Measurements from ENCODE around the gene CORO2A. TPM values are rescaled to one million over a fixed set of nuclear protein-coding genes. Genes with fewer than 3 reads are reported as not detected.

Gene CORO2A
- total and polyA plus RNA-seq, 2 of the 13 experiments (the other 11 are each of a cell fraction or from before 2014, with no cell fraction given) = 14.4 to 15.3 TPM

DNA sequence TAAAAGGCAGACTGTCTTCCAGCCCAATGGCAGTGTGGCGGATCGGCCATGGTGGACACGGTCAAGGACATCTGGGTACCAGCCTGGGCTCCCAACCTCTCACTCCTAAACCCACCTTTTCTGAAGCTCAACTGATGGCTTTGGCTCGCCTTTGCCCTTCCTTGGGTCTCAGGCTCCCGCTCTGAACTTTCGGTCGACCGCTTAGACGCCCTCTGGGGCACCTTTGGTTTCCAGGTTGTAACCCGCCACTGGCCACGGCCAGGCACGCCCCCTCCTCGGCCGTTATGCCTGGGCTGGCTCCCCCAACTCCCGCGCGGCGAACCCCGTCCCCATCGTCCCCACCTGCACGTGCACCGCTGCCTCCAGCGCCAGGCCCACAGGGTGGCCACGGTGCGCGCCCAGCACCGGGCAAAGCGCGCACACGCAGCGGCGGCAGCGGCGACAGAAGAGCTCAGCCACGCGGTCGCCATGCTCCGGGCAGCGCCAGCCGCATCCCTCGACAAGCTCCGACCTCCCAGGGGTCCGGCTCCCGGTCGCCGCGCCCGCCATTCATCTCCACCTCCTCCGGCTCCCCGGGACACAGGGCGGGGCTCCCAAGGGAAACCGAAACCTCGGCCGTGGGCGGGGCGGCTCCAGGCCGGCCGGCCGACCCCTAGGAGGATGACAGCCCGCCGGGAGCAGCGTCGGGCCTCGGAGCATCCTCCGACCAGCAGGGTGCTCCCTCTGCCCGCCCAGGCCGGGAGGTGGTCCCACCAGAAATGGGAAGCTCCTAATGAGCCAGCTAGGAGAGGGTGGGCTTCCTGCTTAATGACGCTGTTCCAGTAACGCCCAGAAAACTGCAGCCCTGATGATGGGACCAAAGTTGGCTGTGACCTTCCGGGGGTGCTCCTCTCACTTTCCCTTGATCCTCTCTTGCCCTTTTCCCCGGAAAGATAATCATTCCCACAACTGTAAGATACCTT lies 73.5 kb downstream of the CORO2A start, which contains the start of gene TRIM14 (continued):
- no peak for TF ChIP-seq KLF11 (CRISPR knock-in tag; IDR thresholded peaks at IDR 0.05)
- TF ChIP-seq HNRNPL (IDR thresholded peaks at IDR 0.05; ENCODE audit: low read depth, low read length) = no peak; the same call in 1 of the 2 replicates
- no peak for TF ChIP-seq CREM (IDR thresholded peaks at IDR 0.05)
- no peak for TF ChIP-seq CREM (CRISPR knock-in tag; IDR thresholded peaks at IDR 0.05)
- TF ChIP-seq, protein P1, sequence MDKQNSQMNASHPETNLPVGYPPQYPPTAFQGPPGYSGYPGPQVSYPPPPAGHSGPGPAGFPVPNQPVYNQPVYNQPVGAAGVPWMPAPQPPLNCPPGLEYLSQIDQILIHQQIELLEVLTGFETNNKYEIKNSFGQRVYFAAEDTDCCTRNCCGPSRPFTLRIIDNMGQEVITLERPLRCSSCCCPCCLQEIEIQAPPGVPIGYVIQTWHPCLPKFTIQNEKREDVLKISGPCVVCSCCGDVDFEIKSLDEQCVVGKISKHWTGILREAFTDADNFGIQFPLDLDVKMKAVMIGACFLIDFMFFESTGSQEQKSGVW (CRISPR knock-in tag; IDR thresholded peaks at IDR 0.05; ENCODE audit: borderline replicate concordance) = no peak
- TF ChIP-seq, protein P2, sequence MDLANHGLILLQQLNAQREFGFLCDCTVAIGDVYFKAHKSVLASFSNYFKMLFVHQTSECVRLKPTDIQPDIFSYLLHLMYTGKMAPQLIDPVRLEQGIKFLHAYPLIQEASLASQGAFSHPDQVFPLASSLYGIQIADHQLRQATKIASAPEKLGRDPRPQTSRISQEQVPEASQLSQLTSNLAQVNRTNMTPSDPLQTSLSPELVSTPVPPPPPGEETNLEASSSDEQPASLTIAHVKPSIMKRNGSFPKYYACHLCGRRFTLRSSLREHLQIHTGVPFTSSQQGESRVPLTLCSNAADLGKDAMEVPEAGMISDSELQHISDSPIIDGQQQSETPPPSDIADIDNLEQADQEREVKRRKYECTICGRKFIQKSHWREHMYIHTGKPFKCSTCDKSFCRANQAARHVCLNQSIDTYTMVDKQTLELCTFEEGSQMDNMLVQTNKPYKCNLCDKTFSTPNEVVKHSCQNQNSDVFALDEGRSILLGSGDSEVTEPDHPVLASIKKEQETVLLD (CRISPR knock-in tag; IDR thresholded peaks at IDR 0.05; ENCODE audit: low read depth) = peak; percentile 45; the same call in 1 of the 2 replicates
- TF ChIP-seq SOX13 (IDR thresholded peaks at IDR 0.05) = no peak
- no peak for TF ChIP-seq SOX13 (CRISPR knock-in tag; conservative IDR thresholded peaks at IDR 0.05 in 1 of 2, IDR thresholded peaks at IDR 0.05 in 1 of 2)
- TF ChIP-seq, protein P3, sequence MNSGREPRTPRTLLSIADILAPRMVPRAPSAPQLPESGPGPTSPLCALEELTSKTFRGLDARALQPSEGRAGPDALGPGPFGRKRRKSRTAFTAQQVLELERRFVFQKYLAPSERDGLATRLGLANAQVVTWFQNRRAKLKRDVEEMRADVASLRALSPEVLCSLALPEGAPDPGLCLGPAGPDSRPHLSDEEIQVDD (CRISPR knock-in tag; IDR thresholded peaks at IDR 0.05; ENCODE audit: borderline replicate concordance) = 0 out of 2 replicates have a peak, but pooled peaks have one; percentile 63
- TF ChIP-seq SNRNP70 (IDR thresholded peaks at IDR 0.05; ENCODE audit: low read depth, low read length) = no peak
- no peak for TF ChIP-seq ZNF121 (CRISPR knock-in tag; IDR thresholded peaks at IDR 0.05)
- TF ChIP-seq ZBTB7A (CRISPR knock-in tag; IDR thresholded peaks at IDR 0.05) = peak; percentile 54; the same call in 1 of the 2 replicates
- TF ChIP-seq ATF7 (IDR thresholded peaks at IDR 0.05) = no peak
- TF ChIP-seq ATF7 (CRISPR knock-in tag; IDR thresholded peaks at IDR 0.05) = no peak
- TF ChIP-seq KDM1A (CRISPR knock-in tag; IDR thresholded peaks at IDR 0.05) = 0 out of 2 replicates have a peak, but pooled peaks have one; percentile 7
- no peak for TF ChIP-seq SATB2 (CRISPR knock-in tag; IDR thresholded peaks at IDR 0.05)
- peak; percentile 99 for TF ChIP-seq ZNF263 (CRISPR knock-in tag; IDR thresholded peaks at IDR 0.05)
- TF ChIP-seq ZNF652 (CRISPR knock-in tag; IDR thresholded peaks at IDR 0.05; ENCODE audit: borderline replicate concordance, low read depth) = no peak
- peak; percentile 52; the same call in 1 of the 2 replicates for TF ChIP-seq ZNF558 (CRISPR knock-in tag; IDR thresholded peaks at IDR 0.05; ENCODE audit: borderline replicate concordance)
- TF ChIP-seq YEATS4 (CRISPR knock-in tag; IDR thresholded peaks at IDR 0.05; ENCODE audit: borderline replicate concordance) = peak; percentile 90
- TF ChIP-seq HDAC6 (IDR thresholded peaks at IDR 0.05; ENCODE audit: low read depth, low read length) = no peak
- TF ChIP-seq, protein P4, sequence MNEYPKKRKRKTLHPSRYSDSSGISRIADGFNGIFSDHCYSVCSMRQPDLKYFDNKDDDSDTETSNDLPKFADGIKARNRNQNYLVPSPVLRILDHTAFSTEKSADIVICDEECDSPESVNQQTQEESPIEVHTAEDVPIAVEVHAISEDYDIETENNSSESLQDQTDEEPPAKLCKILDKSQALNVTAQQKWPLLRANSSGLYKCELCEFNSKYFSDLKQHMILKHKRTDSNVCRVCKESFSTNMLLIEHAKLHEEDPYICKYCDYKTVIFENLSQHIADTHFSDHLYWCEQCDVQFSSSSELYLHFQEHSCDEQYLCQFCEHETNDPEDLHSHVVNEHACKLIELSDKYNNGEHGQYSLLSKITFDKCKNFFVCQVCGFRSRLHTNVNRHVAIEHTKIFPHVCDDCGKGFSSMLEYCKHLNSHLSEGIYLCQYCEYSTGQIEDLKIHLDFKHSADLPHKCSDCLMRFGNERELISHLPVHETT (CRISPR knock-in tag; conservative IDR thresholded peaks at IDR 0.05) = 0 out of 2 replicates have a peak, but pooled peaks have one; percentile 23
- TF ChIP-seq KDM3A (CRISPR knock-in tag; IDR thresholded peaks at IDR 0.05; ENCODE audit: low read depth) = peak; percentile 87; the same call in 1 of the 2 replicates
- TF ChIP-seq, protein P5, sequence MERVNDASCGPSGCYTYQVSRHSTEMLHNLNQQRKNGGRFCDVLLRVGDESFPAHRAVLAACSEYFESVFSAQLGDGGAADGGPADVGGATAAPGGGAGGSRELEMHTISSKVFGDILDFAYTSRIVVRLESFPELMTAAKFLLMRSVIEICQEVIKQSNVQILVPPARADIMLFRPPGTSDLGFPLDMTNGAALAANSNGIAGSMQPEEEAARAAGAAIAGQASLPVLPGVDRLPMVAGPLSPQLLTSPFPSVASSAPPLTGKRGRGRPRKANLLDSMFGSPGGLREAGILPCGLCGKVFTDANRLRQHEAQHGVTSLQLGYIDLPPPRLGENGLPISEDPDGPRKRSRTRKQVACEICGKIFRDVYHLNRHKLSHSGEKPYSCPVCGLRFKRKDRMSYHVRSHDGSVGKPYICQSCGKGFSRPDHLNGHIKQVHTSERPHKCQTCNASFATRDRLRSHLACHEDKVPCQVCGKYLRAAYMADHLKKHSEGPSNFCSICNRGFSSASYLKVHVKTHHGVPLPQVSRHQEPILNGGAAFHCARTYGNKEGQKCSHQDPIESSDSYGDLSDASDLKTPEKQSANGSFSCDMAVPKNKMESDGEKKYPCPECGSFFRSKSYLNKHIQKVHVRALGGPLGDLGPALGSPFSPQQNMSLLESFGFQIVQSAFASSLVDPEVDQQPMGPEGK (CRISPR knock-in tag; IDR thresholded peaks at IDR 0.05) = no peak; the same call in none of the 2 replicates

Data from HepG2 (cell line).